HEK293 (cell line): ENCODE results near the gene METTL24.

Experiments
- CTCF ChIA-PET: fragments of 350-600 bp; formaldehyde crosslinking; extraction: SDS; loops from one replicate; lab custom pipeline; 2021; ENCODE audit warnings: antibody characterized with exemption; lab: Yijun Ruan, JAX
- POLR2A ChIA-PET: fragments of 300-600 bp; formaldehyde crosslinking; extraction: SDS; loops from one replicate; lab custom pipeline; 2020; ENCODE audit warnings: antibody characterized with exemption, inconsistent platforms; lab: Yijun Ruan, JAX
- H3K27ac ChIP-seq: fragments of 200-500 bp; sonication (Bioruptor generic); 2 replicates; pipeline ENCODE4 v1.5.1; 2014; ENCODE audit warnings: low read depth, low read length, control low read depth, inconsistent platforms; ENCODE audit errors: extremely low read depth
- H3K36me3 ChIP-seq, 2 experiments: fragments of 200-500 bp in 1 of 2; sonication (Bioruptor generic) in 1 of 2; 1 replicate in 1 of 2; 2 replicates in 1 of 2; pipeline ENCODE4 v1.5.1; 2014 to 2017; ENCODE audit warnings: inconsistent platforms in 2 of 2, low read length in 2 of 2; ENCODE audit not compliant: control insufficient read depth in 2 of 2, insufficient read depth in 1 of 2
- H3K4me1 ChIP-seq: fragments of 200-500 bp; sonication (Bioruptor generic); 2 replicates; pipeline ENCODE4 v1.5.1; 2014; ENCODE audit warnings: mild to moderate bottlenecking, low read length, inconsistent platforms; ENCODE audit not compliant: control insufficient read depth, insufficient read depth
- H3K4me3 ChIP-seq: 2 replicates; pipeline ENCODE4 v1.5.1; 2011; ENCODE audit warnings: low read depth, mild to moderate bottlenecking, control low read depth, low read length, moderate library complexity
- H3K9me3 ChIP-seq: fragments of 200-500 bp; sonication (Bioruptor generic); 2 replicates; pipeline ENCODE4 v1.5.1; 2014; ENCODE audit warnings: low read depth, low read length, inconsistent platforms; ENCODE audit not compliant: control insufficient read depth, insufficient read depth
- GFI1B ChIP-seq: fragments of 450-650 bp; formaldehyde crosslinking; IDR thresholded peaks from 2 replicates; pipeline ENCODE4 v1.5.1; 2016; ENCODE audit warnings: missing biosample characterization, missing genetic modification characterization
- HOXA7 ChIP-seq: sonication (generic); formaldehyde crosslinking; IDR thresholded peaks from 2 replicates; pipeline ENCODE4 v1.8.1; 2022; ENCODE audit warnings: missing genetic modification reagents, borderline replicate concordance
- KLF17 ChIP-seq: fragments of 450-650 bp; formaldehyde crosslinking; IDR thresholded peaks from 2 replicates; pipeline ENCODE4 v1.5.1; 2016; ENCODE audit warnings: missing biosample characterization, missing genetic modification characterization
- KLF7 ChIP-seq: fragments of 450-650 bp; formaldehyde crosslinking; IDR thresholded peaks from 2 replicates; pipeline ENCODE4 v1.5.1; 2016; ENCODE audit warnings: missing biosample characterization, missing genetic modification characterization, borderline replicate concordance
- REPIN1 ChIP-seq: fragments of 450-650 bp; formaldehyde crosslinking; IDR thresholded peaks from 2 replicates; pipeline ENCODE4 v1.5.1; 2017; ENCODE audit warnings: missing biosample characterization, missing genetic modification characterization, low read depth
- TCF7L2 ChIP-seq: IDR thresholded peaks from 2 replicates; pipeline ENCODE4 v1.6.1; 2011; ENCODE audit warnings: low read depth, mild to moderate bottlenecking, inconsistent platforms, low read length, moderate library complexity, borderline replicate concordance
- TRIM28 ChIP-seq: IDR thresholded peaks from 2 replicates; pipeline ENCODE4 v1.6.1; 2011; ENCODE audit warnings: low read length, control low read depth, borderline replicate concordance
- ZBTB17 ChIP-seq: fragments of 450-650 bp; formaldehyde crosslinking; IDR thresholded peaks from 2 replicates; pipeline ENCODE4 v1.5.1; 2016; ENCODE audit warnings: missing biosample characterization, missing genetic modification characterization
- ZBTB48 ChIP-seq: fragments of 450-650 bp; formaldehyde crosslinking; IDR thresholded peaks from 2 replicates; pipeline ENCODE4 v1.5.1; 2016; ENCODE audit warnings: missing biosample characterization, missing genetic modification characterization
- ZBTB8A ChIP-seq: fragments of 450-650 bp; formaldehyde crosslinking; IDR thresholded peaks from 2 replicates; pipeline ENCODE4 v1.5.1; 2016; ENCODE audit warnings: missing biosample characterization, missing genetic modification characterization
- ZFP41 ChIP-seq: fragments of 450-650 bp; formaldehyde crosslinking; IDR thresholded peaks from 2 replicates; pipeline ENCODE4 v1.5.1; 2016; ENCODE audit warnings: missing biosample characterization, missing genetic modification characterization, borderline replicate concordance
- ZNF146 ChIP-seq: fragments of 450-650 bp; formaldehyde crosslinking; IDR thresholded peaks from 2 replicates; pipeline ENCODE4 v1.5.1; 2016; ENCODE audit warnings: missing biosample characterization, missing genetic modification characterization
- ZNF155 ChIP-seq: fragments of 450-650 bp; formaldehyde crosslinking; IDR thresholded peaks from 2 replicates; pipeline ENCODE4 v1.5.1; 2016; ENCODE audit warnings: missing biosample characterization, missing genetic modification characterization
- ZNF169 ChIP-seq: fragments of 450-650 bp; formaldehyde crosslinking; IDR thresholded peaks from 2 replicates; pipeline ENCODE4 v1.5.1; 2016; ENCODE audit warnings: missing biosample characterization, missing genetic modification characterization
- ZNF175 ChIP-seq: fragments of 450-650 bp; formaldehyde crosslinking; IDR thresholded peaks from 2 replicates; pipeline ENCODE4 v1.5.1; 2016; ENCODE audit warnings: missing biosample characterization, missing genetic modification characterization
- ZNF202 ChIP-seq: fragments of 450-650 bp; formaldehyde crosslinking; IDR thresholded peaks from 2 replicates; pipeline ENCODE4 v1.5.1; 2016; ENCODE audit warnings: missing biosample characterization, missing genetic modification characterization, borderline replicate concordance
- ZNF211 ChIP-seq: fragments of 450-650 bp; formaldehyde crosslinking; IDR thresholded peaks from 2 replicates; pipeline ENCODE4 v1.5.1; 2016; ENCODE audit warnings: low read depth, missing biosample characterization, missing genetic modification characterization
- ZNF239 ChIP-seq: fragments of 450-650 bp; formaldehyde crosslinking; IDR thresholded peaks from 2 replicates; pipeline ENCODE4 v1.5.1; 2016; ENCODE audit warnings: missing biosample characterization, missing genetic modification characterization
- ZNF24 ChIP-seq: fragments of 450-650 bp; formaldehyde crosslinking; IDR thresholded peaks from 2 replicates; pipeline ENCODE4 v1.5.1; 2016; ENCODE audit warnings: missing biosample characterization, missing genetic modification characterization
- ZNF274 ChIP-seq, 2 experiments: fragments of 200-500 bp in 1 of 2; fragments of 450-650 bp in 1 of 2; sonication (Bioruptor generic) in 1 of 2; formaldehyde crosslinking in 1 of 2; IDR thresholded peaks; 2 replicates each; pipeline versions ENCODE4 v1.5.1 to v1.6.1; 2014 to 2016; ENCODE audit warnings: borderline replicate concordance in 1 of 2, inconsistent platforms in 1 of 2, low read length in 1 of 2, missing biosample characterization in 1 of 2, missing genetic modification characterization in 1 of 2
- ZNF324 ChIP-seq: fragments of 450-650 bp; formaldehyde crosslinking; IDR thresholded peaks from 2 replicates; pipeline ENCODE4 v1.5.1; 2016; ENCODE audit warnings: missing biosample characterization, missing genetic modification characterization
- ZNF341 ChIP-seq: fragments of 450-650 bp; formaldehyde crosslinking; IDR thresholded peaks from 2 replicates; pipeline ENCODE4; 2016; ENCODE audit warnings: low read depth, missing biosample characterization, missing genetic modification characterization
- ZNF354C ChIP-seq: fragments of 450-650 bp; formaldehyde crosslinking; IDR thresholded peaks from 2 replicates; pipeline ENCODE4 v1.5.1; 2016; ENCODE audit warnings: missing biosample characterization, missing genetic modification characterization, low read depth, borderline replicate concordance
- ZNF366 ChIP-seq: fragments of 450-650 bp; formaldehyde crosslinking; conservative IDR thresholded peaks from 2 replicates; pipeline ENCODE4 v1.5.1; 2016; ENCODE audit warnings: missing biosample characterization, missing genetic modification characterization
- ZNF398 ChIP-seq: fragments of 450-650 bp; formaldehyde crosslinking; IDR thresholded peaks from 2 replicates; pipeline ENCODE4 v1.5.1; 2017; ENCODE audit warnings: missing biosample characterization, missing genetic modification characterization
- ZNF473 ChIP-seq: fragments of 450-650 bp; formaldehyde crosslinking; IDR thresholded peaks from 2 replicates; pipeline ENCODE4 v1.5.1; 2017; ENCODE audit warnings: missing biosample characterization, missing genetic modification characterization
- ZNF521 ChIP-seq: fragments of 450-650 bp; formaldehyde crosslinking; IDR thresholded peaks from 2 replicates; pipeline ENCODE4 v1.5.1; 2017; ENCODE audit warnings: missing biosample characterization, mild to moderate bottlenecking, missing genetic modification characterization
- ZNF530 ChIP-seq: fragments of 450-650 bp; formaldehyde crosslinking; IDR thresholded peaks from 2 replicates; pipeline ENCODE4 v1.5.1; 2016; ENCODE audit warnings: low read depth, missing biosample characterization, missing genetic modification characterization
- ZNF548 ChIP-seq: fragments of 450-650 bp; formaldehyde crosslinking; IDR thresholded peaks from 2 replicates; pipeline ENCODE4 v1.5.1; 2016; ENCODE audit warnings: missing biosample characterization, missing genetic modification characterization
- ZNF600 ChIP-seq: fragments of 450-650 bp; formaldehyde crosslinking; IDR thresholded peaks from 2 replicates; pipeline ENCODE4 v1.5.1; 2016; ENCODE audit warnings: missing biosample characterization, missing genetic modification characterization
- ZNF624 ChIP-seq: fragments of 450-650 bp; formaldehyde crosslinking; IDR thresholded peaks from 2 replicates; pipeline ENCODE4 v1.5.1; 2017; ENCODE audit warnings: missing biosample characterization, missing genetic modification characterization
- ZNF626 ChIP-seq: fragments of 450-650 bp; sonication (Bioruptor Pico); formaldehyde crosslinking; IDR thresholded peaks from 2 replicates; pipeline ENCODE4 v1.5.1; 2018; ENCODE audit warnings: missing biosample characterization, missing genetic modification characterization, inconsistent platforms
- ZNF658 ChIP-seq: fragments of 450-650 bp; formaldehyde crosslinking; IDR thresholded peaks from 2 replicates; pipeline ENCODE4; 2016; ENCODE audit warnings: missing biosample characterization, missing genetic modification characterization
- ZNF660 ChIP-seq: fragments of 450-650 bp; IDR thresholded peaks from 2 replicates; pipeline ENCODE4 v1.5.1; 2018; ENCODE audit warnings: missing biosample characterization, mild to moderate bottlenecking, missing genetic modification characterization
- ZNF768 ChIP-seq: fragments of 450-650 bp; formaldehyde crosslinking; IDR thresholded peaks from 2 replicates; pipeline ENCODE4 v1.5.1; 2018; ENCODE audit warnings: missing biosample characterization, mild to moderate bottlenecking, missing genetic modification characterization

Gene METTL24

GRCh38 chr6:110378552-110378951, 20.4 kb upstream of the METTL24 start:
- CTCF ChIA-PET, result interaction anchor here (0.6 to 2.7 kb wide), 2 partner anchors 11 to 319 kb away, joined by 3 to 11 read pairs; no protein-coding TSS in a partner anchor
- no peak overlapping the region for H3K4me3 ChIP-seq
- no peaks in the 10 kb centered on the region for H3K4me1 ChIP-seq
- TF ChIP-seq TRIM28 (no peak), ZBTB48 (tag by site-specific recombination) (no peak), GFI1B (no peak), ZNF398 (tag by site-specific recombination) (no peak), ZNF324 (tag by site-specific recombination) (no peak), ZNF169 (tag by site-specific recombination) (no peak), ZNF768 (tag by site-specific recombination) (no peak), ZNF175 (no peak), ZNF473 (tag by site-specific recombination) (no peak), TCF7L2 (no peak), KLF7 (tag by site-specific recombination) (no peak), ZNF521 (tag by site-specific recombination) (no peak), ZNF626 (tag by site-specific recombination) (no peak)
- POLR2A ChIA-PET, result no interaction called here
- H3K9me3 ChIP-seq, result no peaks in the 10 kb centered on the region
- no peaks in the 10 kb centered on the region for H3K36me3 ChIP-seq
- no peak overlapping the region for H3K27ac ChIP-seq

GRCh38 chr6:110369066-110369465, 10.9 kb upstream of the METTL24 start:
- TF ChIP-seq ZNF548 (no peak), REPIN1 (no peak), ZBTB17 (tag by site-specific recombination) (no peak), ZNF624 (tag by site-specific recombination) (no peak), ZNF366 (tag by site-specific recombination) (no peak), ZNF600 (tag by site-specific recombination) (no peak), ZNF239 (no peak), ZNF341 (no peak), ZNF521 (tag by site-specific recombination) (no peak), ZNF24 (tag by site-specific recombination) (no peak), ZNF155 (tag by site-specific recombination) (no peak), ZNF768 (tag by site-specific recombination) (no peak), ZNF658 (tag by site-specific recombination) (no peak), ZNF202 (no peak)
- TF ChIP-seq, all 188 proteins: peak for 0
- H3K4me1 ChIP-seq, result no peaks in the 10 kb centered on the region
- H3K27ac ChIP-seq, result no peak overlapping the region
- POLR2A ChIA-PET, result no interaction called here
- no peaks in the 10 kb centered on the region for H3K36me3 ChIP-seq
- H3K4me3 ChIP-seq, result no peak overlapping the region
- CTCF ChIA-PET, result interaction anchor here (0.5 to 1.4 kb wide), 2 partner anchors 22 to 932 kb away, joined by 4 to 6 read pairs; no protein-coding TSS in a partner anchor
- H3K9me3 ChIP-seq, result no peaks in the 10 kb centered on the region

DNA sequence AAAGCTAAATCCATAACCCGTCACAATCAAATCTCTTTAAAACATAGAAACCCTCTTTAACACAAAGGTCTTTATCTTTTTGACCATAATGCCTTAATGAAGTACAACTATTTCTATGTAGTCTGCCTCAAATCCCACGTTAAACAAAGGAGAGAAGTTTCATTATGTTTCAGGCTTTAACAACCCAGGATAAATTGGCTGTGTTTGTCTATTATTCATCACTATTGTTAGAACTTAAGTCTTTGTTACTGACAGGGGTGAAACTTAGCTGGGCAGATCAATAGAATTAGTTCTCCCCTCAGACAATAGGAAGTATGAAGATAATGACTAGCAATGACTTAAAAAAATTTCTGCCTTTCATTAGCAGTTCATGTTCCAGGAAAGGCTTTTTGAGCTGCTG, 10.1 kb upstream of the METTL24 start:
- POLR2A ChIA-PET, result no interaction called here
- TF ChIP-seq ZFP41 (tag by site-specific recombination) (no peak), ZNF354C (tag by site-specific recombination) (no peak), KLF17 (tag by site-specific recombination) (no peak), ZNF530 (tag by site-specific recombination) (no peak), HOXA7 (CRISPR knock-in tag) (no peak), ZNF660 (no peak), ZBTB8A (no peak), ZNF146 (tag by site-specific recombination) (no peak), ZNF211 (tag by site-specific recombination) (no peak), ZNF274 (IDR thresholded peaks at IDR 0.05; ENCODE audit: low read length) (no peak), ZNF274 (tag by site-specific recombination; IDR thresholded peaks at IDR 0.05; ENCODE audit: borderline replicate concordance) (no peak)

More for the DNA sequence above, 10.1 kb upstream of the METTL24 start:
- Histone ChIP-seq H3K36me3 (no peaks in the 10 kb centered on the region), H3K27ac (no peak overlapping the region), H3K4me3 (no peak overlapping the region), H3K4me1 (no peaks in the 10 kb centered on the region), H3K9me3 (no peaks in the 10 kb centered on the region)
- CTCF ChIA-PET, result interaction anchor here (1.2 to 1.4 kb wide), 2 partner anchors 23 to 329 kb away, joined by 3 to 6 read pairs; no protein-coding TSS in a partner anchor
